SHP77 (cell line): ENCODE data around the gene ATP6V1A.

ENCODE experiments used
- DNase-seq, 2 experiments: peaks; one replicate each; lab custom pipeline; 2025; lab: John Stamatoyannopoulos, UW

The ATP6V1A gene

DNA sequence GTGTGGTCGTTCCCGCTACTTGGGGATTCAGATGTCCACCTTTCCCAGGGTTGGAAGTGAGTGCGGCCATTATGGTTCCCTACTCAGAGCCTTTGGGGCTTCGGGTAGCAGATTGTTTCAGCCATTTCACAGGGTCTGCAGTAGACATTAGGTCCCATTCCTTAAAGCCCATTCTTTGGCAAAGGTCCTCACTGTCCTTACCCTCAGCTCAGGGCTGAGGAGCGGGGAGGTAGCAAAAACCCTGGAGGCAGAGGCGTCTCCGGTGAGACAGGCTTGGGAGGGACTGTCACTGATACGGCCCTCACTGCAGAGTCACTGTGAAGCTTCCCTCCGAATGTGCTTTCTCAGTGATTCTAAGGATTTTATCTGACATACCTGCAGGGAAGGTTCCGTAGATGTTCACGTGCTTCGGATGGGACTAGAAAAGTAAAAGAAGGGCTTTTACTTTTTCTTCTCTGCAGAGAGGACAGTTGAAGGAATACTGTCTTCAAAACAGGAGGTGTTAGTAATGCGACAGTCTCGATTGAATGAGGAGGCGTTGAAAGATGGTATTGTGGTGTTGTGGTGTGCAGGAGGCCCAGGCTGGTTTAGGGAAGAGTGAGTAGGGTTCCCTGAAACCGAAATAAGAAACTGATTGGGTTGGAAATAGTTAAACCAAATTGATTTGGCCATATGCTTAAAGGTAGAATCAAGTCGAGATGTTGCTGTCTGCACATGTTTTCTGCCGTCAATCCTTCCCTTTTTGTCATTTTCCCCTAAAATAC lies 630 bp downstream of the ATP6V1A start:
- peak; percentile 12 to 51 for DNase-seq

DNA sequence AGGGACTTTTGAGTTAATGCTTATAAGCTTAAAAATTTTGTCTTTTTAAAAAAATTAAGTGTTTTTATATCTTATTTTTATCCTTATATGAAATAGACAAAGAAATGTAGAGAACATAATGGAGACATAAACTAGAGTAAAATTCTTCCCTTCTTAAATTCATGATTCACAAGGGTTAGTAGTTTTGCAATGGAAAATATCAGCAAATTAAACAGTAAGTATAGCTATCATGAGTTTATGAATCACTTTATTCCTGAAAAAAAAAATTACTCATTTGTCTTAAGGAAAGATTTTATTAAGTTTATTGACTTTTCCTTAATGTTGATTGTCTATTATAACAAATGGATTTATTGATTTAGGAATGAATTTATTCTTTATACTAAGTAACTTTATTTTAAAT lies 4.3 kb downstream of the ATP6V1A start:
- no peak for DNase-seq

DNA sequence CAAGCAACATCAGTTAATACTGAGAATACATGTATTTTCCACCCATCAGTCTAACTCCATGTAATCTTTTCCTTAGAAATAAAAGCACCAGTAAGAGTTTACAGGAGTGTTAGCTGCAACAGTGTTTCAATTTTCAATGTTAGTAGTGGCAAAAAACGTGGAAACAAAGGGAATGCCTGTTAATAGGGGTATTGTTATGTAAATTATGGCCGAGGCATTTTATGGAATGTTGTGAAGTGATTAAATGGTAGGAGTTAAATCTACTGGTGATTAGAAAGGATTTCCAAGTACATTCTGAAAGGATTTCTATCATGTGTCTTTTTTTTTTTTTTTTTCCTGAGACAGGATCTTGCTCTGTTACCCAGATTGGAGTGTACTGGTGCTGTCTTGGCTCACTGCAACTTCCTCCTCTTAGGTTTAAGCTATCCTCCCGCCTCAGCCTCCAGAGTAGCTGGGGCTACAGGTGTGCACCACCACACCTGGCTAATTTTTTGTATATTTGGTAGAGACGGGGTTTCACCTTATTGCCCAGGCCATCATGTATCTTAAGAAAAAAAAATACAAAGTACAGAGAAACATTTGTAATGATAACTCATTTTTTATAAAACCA lies 6.6 kb downstream of the ATP6V1A start:
- no peak for DNase-seq

DNA sequence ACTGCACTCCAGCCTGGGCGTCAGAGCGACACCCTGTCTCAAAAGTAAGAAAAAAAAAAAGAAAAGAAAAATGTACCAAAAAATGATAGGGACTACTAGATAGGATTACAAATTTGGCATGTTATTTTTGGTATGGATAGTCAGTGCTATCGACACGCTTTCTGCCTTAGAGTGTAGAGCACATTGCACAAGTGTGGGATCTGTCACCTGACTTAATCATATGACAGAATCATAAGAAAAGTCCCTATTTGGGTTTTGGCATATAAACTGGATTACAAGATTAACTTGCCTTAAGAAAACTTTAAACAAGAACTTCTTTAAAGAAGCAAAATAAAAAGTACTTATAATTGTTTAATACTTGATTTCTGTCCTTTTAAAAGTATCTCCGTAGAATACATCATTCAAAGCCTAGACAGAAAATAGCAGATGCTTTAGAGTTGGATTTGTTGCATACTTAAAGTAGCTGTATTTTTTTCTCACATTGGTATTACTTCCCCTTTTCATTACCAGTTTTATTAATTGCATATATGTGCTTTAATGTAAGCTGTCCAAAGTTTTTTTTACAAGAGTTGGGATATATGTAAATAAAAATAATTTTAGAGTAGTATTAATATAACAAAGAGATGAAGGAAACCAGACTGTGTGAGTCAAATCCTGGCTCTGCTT lies 7.8 kb downstream of the ATP6V1A start:
- no peak for DNase-seq

DNA sequence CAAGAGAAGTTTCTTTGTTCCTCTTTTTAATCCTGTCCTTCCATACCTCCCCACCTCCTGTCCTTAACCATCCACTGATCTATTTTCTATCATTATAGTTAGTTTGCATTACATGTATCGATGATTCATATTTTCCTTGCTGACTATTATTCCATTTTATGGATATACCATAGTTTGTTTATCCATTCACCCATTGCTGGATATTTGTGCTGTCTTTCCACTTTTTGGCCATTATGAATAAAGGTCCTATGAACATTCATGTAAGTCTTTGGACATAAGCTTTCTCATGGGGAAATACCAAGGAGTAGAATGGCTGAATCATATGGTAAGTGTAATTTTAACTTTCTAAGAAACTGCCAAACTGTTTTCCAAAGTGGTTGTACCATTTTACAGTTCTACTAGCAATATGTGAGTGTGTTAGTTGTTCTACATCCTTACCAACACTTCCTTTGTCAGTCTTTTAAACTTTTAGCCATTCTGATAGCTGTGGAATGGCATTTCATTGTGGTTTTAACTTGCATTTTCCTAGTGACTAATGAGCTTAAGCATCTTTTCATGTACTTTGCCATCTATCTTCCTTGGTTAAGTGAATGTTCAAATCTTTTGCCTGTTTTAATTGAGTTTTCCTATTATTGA lies 11.7 kb downstream of the ATP6V1A start:
- DNase-seq, result no peak

DNA sequence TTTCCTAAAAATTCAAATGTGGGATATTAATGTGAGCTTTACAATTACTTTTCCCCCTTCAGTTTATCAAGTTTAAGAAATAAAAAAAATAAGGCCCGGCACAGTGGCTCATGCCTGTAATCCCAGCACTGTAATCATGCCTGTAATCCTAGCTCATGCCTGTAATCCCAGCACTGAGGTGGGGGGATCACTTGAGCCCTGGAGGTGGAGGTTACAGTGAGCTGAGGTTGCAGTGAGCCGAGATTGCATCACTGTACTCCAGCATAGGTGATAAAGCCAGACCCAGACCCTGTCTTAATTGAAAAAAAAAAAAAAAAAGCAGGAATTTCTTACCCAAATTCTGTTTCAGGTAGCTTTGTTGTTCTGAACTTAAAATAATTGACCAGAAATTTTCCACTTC lies 17.9 kb downstream of the ATP6V1A start:
- DNase-seq, result no peak

DNA sequence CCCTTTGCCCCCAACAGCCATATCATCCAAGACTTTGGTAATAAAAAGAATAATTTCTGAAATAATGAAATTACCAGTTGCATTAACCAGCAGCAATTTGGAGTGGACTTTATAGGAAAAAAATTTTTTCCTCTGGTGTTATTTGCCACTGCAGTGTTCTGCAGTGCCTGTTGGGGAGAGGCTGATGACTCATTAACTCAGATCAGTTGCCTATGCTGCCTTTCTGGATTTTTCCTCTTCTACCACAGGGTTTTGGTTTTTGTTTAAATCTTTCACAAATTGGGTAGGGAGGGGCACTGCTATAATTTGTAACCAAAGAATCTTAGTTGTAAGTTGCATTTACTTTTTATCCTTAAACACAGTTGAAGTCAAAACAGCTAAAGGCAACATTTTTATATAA lies 22.7 kb downstream of the ATP6V1A start:
- DNase-seq, result no peak

DNA sequence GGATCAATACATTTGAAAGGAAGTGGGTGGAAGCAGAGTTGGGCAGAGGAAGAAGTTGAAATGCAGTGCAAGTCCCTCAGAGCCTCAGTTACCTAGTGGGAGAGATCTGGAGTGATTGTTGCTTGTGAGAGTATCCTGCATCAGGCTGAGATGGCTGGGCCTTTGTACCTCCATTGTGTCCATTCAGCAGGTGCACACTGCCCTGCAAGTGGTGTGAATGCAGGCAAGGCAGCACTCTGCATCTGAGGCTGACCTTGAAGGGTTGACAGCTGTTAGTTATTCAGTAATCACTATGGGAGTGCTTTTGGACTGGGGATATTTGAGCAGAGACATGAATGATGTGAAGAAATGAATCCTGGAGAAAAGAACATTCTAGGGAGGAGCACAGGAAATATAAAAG lies 25.2 kb downstream of the ATP6V1A start:
- DNase-seq, result peak in 1 of 2 experiments; percentile 10

DNA sequence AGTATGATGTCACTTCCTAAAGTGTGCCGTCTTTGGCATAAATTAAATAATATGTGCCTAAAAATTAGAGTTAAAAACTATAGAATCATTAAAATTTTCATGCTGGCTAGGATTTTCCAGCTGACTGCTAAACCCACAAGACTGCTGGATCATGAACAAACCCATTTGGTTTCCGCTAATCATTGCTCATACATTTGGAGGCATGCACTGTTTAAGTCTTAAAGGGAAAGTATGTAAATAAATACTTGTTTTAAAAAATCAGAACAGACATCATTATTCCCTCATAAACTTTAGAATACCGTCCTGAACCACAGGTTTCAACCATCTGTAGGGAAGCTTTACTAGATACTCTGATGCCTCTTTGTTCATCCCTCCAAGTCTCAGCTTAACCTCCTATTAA lies 26.5 kb downstream of the ATP6V1A start:
- no peak for DNase-seq

DNA sequence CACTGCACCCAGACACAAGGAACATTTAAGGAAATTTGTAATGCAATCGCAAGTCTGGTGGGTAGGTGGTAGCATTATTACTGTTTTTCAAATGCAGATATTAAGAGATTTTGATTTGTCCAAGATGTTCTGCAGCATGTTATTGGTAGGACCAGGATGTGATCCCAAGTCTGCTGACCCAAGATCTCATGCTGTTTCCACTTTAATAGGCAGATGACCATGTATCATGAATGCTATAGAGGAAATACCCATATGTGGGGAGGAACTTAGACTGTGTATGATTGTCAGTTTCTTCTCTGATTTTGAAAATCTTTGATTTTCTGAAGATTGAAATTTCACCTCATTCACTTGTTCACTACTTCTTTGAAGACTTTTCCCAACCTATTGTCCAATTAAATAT lies 28.7 kb downstream of the ATP6V1A start:
- no peak for DNase-seq

DNA sequence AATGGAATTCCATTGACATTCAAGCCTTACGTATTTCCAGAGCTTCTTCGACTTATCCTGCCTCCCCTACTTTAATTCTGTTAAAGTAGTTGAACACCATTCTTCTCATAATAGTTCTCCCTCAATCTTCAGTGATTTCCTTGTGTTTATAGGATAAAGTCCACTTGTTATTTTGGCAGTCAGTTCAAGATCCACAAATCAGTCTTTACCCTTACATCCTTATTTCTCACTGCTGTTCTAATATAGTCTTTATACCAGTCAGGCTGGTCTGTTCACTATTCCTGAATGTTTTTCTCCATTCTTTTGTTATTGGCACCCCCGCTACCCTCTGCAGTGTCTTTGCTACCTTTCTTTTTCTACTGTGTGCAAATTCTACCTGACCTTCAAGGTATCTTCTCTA lies 29.7 kb downstream of the ATP6V1A start:
- DNase-seq, result no peak

DNA sequence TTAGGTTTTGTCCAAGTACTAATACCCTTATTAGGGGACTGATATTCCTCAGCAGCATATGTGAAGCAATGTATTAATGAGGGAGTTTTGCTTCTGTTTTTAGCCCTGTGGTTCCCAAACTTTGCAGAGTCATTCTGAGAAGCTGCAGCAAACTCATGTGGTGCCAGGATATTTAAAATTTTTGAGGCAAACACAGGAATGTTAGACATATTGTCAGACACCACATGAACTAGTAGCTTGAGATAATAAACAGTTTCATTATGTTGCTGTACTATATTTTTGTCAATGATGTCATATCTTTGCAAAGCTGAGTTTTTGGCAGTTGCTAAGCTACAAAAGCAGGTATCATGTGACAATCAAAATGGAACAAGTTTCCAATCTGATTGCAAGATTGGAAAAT lies 36.6 kb downstream of the ATP6V1A start:
- DNase-seq, result no peak

DNA sequence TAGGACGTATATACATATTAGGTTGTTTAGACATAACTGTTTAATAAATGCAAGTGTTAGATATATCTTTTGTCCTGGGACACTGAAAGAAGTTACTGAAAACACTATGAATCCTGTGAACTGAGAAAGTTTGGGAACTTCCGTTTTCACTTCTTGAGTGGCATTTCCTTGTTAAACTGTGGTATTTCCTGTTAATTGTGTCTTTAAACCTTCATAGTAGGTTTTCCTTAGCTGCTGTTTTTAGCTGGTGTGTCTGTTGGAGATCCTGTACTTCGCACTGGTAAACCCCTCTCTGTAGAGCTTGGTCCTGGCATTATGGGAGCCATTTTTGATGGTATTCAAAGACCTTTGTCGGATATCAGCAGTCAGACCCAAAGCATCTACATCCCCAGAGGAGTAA lies 37.1 kb downstream of the ATP6V1A start:
- DNase-seq, result no peak

DNA sequence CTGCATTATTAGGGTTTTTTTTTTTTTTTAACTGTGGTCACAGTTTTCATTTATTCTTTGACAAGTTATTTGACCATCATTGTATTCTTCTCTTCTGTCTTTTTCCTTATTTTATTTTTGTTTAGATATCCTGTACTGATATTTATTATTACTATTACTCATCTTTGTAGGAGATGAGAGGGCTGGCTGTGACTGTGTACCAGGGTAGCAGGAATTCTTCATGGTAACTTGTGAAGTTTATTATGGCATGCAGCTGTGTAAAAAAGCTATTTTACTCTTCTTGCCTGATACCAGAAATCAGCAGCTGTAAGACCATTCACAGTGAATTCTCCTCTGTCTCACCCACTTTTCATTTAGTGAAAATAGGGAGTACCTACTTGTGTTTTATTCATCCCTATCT lies 44.5 kb downstream of the ATP6V1A start:
- no peak for DNase-seq

DNA sequence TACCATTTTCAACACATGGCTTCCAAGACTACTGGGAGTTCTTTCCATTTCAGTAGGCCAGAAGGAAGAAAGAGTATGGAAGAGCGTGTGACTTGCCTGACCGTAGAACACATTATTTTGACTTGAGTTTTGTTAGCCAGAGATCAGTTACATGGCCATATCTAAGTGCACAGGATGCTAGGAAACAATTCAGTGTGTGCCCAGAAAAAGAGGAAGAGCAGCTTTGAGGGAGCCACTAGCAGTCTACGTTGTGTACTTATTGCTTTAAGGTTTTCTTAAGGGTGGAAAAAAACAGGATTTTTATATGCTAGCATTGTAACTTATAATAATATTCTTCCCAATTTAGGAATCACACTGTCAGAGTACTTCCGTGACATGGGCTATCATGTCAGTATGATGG lies 47.7 kb downstream of the ATP6V1A start:
- no peak for DNase-seq

DNA sequence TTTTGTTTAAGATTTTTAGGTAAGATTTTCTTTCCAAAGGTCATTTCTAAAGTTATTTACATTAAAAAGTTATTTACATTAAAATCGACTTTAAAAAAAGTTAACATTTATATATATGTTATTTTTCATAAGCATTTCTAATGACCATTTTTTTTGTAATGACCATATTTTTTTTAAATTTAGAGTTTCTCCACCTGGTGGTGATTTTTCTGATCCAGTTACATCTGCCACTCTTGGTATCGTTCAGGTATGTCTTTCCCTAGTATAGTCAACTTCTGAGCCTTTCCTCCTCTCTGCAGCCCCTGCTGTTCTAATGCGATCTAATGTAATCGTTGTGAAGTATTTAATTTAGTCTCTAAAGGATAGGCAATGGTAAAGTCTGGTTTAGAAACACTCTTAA lies 48.9 kb downstream of the ATP6V1A start:
- DNase-seq, result no peak

DNA sequence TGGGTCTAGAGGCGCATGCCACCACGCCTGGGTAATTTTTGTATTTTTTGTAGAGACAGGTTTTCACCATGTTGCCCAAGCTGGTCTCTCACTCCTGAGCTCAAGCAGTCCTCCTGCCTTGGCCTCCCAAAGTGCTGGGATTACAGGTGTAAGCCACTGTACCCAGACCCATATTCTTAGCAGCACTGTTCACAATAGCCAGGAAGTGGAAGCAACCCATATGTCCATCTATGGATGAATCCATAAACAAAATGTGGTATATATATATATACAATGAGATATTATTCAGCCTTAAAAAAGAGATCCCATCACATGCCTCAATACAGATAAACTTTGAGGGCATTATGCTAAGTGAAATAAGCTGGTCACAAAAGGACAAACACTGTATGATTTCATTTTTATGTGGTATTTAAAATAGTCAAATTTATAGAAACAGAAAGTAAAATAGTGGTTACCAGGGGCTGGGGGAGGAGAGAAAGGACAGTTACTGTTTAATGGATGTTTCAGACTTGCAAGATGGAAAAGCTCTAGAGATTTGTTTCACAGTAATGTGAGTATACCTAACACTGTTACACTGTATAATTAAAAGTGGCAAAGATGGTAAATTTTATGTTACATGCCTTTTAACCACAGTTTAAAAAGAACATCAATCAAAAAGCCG lies 56.1 kb downstream of the ATP6V1A start:
- no peak for DNase-seq

DNA sequence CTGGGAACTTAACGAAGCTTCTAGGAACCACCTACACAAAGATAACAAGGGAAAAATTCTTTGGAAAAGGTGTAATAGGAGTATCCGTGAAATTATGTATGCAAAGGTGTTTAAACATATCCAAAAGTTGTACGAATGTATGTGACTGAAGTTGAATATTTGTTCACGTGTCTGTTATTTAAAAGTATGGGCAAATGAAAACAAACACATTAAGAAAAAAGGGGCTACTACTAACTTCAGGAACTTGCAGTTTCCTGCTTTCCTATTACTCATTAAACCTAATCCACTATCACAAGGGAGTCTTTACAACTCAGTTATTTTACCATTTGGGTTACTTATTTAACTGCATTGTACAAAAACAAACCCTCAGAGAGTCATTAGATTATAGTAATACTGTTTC lies 57.8 kb downstream of the ATP6V1A start:
- DNase-seq, result no peak

DNA sequence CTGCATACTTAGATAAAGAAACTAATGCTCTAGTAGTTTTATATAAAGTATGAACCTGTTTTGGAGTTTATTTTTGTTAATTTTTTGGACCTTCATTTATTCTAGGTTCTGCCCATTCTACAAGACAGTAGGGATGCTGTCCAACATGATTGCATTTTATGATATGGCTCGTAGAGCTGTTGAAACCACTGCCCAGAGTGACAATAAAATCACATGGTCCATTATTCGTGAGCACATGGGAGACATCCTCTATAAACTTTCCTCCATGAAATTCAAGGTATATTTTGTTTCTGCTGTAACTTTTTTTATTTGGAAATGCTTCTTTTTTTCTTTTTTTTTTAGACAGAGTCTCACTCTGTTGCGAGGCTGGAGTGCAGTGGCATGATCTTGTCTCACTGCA lies 58.4 kb downstream of the ATP6V1A start:
- DNase-seq, result no peak

DNA sequence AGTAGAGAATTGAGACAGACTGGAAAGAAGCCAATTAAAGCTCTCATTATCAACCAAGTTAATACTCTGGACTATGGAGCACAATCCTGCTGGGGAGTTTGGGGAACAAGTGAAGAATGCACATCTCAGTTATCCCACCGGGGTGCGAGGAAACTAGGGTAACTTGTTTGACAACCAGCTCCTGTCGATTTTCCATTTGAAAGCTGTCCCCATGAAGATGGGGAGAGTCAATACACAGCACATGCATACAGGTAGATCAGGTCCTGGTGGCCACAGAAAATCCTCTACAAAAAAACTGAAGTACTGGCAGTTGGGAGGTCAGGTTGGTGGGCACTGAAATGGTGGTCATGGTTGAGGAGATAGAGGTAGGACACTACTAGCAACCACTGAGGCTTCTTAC lies 66.0 kb downstream of the ATP6V1A start:
- DNase-seq, result no peak

DNA sequence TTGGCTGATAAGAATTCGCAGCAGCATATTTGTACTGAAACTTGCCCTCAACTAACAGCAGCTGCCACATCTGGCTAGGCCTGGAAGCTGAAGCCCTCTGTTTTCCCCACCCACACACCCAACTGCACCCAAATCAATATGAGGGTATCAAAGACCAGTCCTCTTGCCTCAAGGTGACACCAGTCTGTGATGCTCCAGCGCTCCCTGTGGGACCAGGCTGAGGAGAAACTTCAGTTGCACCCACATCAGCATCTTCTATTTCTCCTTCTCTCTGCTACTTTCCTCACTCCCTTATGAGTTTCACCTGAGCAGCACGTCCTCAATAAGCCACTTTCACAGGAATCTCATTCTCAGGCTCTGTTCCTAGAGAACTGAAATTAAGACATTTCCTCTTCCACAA lies 73.0 kb downstream of the ATP6V1A start:
- DNase-seq, result no peak

DNA sequence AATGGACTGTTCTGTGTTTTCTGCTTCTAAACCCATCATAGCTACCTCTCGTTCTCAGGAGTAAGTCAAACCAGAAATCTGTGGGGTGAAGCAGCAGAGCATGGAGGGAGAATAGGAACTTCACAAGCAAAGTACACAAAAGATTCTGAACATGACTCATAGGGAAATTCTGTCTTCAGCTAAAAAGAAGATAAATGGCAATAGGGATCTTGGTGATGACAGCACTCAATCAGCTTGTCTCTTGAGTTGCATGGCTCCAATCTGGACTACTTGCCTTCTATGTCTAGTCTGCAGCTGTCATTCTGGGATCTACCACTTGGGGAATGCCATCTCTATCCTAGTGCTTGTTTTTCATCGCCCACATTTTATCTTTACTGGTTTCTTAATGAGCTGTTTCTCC lies 78.3 kb downstream of the ATP6V1A start:
- DNase-seq, result no peak

DNA sequence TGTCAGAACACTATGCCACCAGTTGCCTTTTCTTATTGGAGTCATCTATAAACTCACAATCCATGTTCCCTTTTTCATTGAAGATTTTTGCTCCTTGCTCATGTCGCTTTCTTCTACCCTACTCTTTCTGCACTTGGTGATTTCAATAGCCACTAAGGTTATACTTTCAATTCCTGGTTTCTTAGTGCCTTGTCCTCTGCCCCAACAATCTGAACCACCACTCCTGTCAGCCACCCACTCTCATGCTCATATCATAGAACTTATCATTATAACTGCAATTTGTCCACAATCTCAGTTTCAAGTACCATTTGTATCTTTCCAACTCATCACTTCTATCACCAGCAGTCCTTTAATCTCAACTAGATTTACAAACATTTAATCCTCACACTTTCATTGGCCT lies 81.8 kb downstream of the ATP6V1A start:
- DNase-seq, result no peak
